Astrocyte (in vitro differentiated cells and primary cell): ENCODE results near the gene ASB7.

Experiments used
- EZH2 ChIP-seq: IDR thresholded peaks from 2 replicates; pipeline ENCODE4 v1.6.1; 2012; ENCODE audit warnings: mild to moderate bottlenecking, low read length, inconsistent platforms; ENCODE audit not compliant: insufficient read depth
- TF ChIP-seq, protein P1 (sequence below): IDR thresholded peaks from 2 replicates; pipeline ENCODE4 v1.5.1; 2011; ENCODE audit warnings: low read depth, mild to moderate bottlenecking, inconsistent platforms, low read length, moderate library complexity; ENCODE audit not compliant: insufficient read depth

DNA sequence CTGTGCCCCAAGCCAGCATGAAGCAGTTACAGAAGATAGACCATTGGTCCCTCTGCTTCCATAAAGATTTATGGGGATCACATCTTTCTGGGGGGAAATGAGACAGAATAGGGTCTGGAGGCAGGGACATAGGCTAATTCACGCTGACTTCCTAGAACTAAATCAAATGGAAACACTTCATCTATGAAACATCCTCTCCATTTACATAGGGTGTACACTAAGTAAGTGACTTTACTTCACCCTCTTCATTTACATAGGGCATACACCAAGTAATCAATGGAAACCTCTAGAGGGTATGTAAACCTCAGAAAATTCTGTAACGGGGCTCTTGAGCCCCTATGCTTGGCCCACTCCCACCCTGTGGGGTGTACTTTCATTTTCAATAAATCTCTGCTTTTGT lies 10.6 kb upstream of the ASB7 start:
- TF ChIP-seq, protein P1, sequence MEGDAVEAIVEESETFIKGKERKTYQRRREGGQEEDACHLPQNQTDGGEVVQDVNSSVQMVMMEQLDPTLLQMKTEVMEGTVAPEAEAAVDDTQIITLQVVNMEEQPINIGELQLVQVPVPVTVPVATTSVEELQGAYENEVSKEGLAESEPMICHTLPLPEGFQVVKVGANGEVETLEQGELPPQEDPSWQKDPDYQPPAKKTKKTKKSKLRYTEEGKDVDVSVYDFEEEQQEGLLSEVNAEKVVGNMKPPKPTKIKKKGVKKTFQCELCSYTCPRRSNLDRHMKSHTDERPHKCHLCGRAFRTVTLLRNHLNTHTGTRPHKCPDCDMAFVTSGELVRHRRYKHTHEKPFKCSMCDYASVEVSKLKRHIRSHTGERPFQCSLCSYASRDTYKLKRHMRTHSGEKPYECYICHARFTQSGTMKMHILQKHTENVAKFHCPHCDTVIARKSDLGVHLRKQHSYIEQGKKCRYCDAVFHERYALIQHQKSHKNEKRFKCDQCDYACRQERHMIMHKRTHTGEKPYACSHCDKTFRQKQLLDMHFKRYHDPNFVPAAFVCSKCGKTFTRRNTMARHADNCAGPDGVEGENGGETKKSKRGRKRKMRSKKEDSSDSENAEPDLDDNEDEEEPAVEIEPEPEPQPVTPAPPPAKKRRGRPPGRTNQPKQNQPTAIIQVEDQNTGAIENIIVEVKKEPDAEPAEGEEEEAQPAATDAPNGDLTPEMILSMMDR = no peak
- no peak for TF ChIP-seq EZH2
